Kidney tubule cell (primary cell): ENCODE data around the gene LILRA2.
"Not testable (repeated sequence)": the region's sequence is repeated elsewhere in the genome, so short reads cannot be mapped to it uniquely, and the experiment has no call there.

Experiments
- DNase-seq: peaks from one replicate; pipeline ENCODE4 v3.0.0-alpha.2; 2018; ENCODE audit warnings: low spot score

The LILRA2 gene

DNA sequence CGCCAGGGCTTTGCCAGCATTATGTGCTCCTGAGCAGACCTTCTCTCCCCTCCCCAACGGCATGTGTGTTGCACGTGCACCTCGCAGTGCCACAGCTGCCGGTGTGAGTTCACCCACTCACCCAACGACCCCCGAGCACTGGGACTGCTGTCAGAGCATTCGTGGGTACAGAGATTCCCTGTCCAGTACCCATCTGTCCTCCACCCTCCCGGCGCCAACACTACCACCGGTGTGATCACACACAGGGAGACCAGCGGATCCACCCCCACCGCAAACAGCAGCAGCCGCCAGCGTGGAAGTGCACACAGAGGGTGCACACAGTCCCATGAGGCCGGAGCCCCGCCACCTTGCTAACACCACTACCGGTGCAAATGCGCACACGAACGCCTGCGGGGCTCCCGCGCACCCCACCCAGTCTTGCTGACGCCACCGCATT lies 35.8 kb downstream of the LILRA2 start:
- no peak for DNase-seq

- no peak for DNase-seq
Observed at GRCh38 chr19:54612428-54612827, 38.8 kb downstream of the LILRA2 start.

GRCh38 chr19:54614726-54615125 lies 41.1 kb downstream of the LILRA2 start:
- DNase-seq: no peak

DNA sequence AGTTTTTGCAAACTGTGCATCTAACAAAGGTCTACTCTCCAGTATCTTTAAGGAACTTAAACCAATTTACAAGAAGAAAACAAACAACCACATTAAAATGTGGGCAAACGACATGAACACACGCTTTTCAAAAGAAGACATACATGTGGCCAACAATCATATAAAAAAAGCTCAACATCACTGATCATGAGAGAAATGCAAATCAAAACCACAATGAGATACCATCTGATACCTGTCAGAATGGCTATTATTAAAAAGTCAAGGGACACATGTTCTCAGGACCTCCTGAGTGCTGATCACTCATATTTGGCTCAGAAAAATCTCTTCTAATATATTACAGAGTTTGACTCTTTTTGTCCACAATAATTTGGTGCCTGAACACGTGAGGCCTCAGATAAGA lies 42.5 kb downstream of the LILRA2 start:
- no peak for DNase-seq

GRCh38 chr19:54616821-54617560 lies 43.4 kb downstream of the LILRA2 start:
- no peak for DNase-seq

- DNase-seq: no peak
Observed at GRCh38 chr19:54620464-54620863, 46.9 kb downstream of the LILRA2 start.

DNA sequence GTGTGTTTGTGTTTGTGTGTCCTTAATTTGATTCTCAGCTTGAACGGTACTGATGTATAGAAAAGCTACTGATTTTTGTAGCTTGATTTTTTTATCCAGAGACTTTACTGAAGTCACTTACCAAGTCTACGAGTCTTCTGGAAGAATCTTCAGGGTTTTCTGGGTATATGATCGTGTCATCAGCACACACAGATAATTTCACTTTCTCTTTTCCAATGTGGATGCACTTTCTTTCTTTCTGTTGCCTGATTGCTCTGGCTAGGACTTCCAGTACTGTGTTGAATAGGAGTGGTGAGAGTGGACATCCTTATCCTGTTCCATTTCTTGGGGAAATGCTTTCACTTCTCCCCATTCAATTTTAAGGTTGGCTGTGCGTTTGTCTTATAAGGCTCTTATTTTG lies 48.8 kb downstream of the LILRA2 start:
- no peak for DNase-seq

DNA sequence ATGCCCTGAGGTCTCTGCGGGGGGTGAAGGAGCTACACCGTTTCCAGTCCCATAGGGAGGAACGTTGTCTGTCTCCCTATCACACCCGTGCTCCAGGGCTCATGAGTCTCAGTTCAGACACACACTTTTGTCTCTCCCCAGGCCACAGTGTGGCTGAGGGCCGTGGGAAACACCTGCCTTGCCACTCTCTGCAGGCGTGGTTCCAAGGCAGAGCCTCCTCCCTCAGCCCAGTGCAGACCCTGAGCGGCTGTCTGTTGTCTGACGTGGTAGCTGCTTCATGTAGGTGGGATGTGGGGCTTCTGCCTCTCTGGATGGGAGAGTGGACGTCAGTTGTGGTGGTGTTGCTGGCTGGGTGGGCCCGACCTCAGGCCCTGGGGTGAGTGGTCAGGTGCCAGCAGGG lies 50.6 kb downstream of the LILRA2 start:
- DNase-seq: not testable (repeated sequence)

DNA sequence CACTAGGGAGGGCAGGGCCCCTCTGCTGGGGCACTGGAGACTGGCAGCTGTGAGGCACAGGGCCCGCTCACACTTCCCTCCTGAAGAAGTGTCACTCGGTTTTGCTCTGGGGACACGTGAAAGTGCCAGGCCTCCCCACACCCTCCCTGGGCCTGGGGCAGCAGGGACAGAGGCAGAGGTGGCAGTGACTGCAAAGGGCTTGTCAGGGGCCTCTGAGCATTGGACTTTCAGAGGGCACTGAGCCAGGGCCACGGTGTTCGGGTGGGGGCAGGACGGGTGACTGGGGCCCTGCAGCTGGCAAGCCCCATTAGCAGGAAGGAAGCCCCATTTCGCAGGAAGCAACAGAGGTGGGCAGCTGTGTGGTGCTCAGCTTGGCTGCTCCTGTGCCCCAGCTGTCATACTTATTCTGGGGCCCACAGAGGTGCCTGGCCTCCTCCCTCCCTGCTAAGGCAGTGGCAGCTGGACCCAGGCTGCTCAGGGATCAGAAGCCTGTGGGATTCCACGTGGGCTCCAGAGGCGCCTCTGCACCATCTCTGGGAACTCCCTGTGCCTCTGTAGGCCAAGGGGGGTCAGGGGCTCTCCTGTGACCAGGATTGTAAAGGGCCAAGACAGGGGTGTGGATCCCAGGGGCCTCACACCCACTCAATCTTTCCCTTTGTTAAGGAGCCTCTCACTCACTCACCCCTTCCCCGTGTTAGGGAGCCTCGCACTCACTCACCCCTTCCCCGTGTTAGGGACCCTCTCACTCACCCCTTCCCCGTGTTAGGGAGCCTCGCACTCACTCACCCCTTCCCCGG lies 51.5 kb downstream of the LILRA2 start:
- not testable (repeated sequence) for DNase-seq

GRCh38 chr19:54626757-54627156 lies 53.2 kb downstream of the LILRA2 start:
- DNase-seq: no peak

- not testable (repeated sequence) for DNase-seq
Observed at GRCh38 chr19:54627912-54628311, 54.3 kb downstream of the LILRA2 start.

- DNase-seq: not testable (repeated sequence)
Observed at GRCh38 chr19:54630262-54630661, 56.7 kb downstream of the LILRA2 start, which contains the start of gene LILRB1. TSS of gene LILRB1 (plus strand) at chr19:54630484. CDS start at chr19:54631074, 590 bp downstream.

DNA sequence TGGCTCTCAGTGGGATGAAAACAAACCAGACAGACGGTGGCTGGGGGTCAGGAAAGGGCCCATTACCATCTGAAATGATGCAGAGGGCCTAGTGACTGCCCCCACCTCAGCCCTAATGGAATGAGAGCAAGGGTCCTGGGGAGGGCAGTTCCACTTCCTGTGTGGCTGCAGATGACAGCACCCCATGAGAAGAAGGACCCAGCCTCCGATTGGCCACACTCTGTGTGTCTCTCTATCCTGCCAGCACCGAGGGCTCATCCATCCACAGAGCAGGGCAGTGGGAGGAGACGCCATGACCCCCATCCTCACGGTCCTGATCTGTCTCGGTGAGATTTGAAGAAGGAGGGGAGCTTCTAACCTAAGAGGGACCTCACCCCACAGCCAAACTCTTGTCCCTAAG lies 57.2 kb downstream of the LILRA2 start:
- DNase-seq: no peak

GRCh38 chr19:54631489-54632337 lies 58.1 kb downstream of the LILRA2 start:
- not testable (repeated sequence) for DNase-seq

GRCh38 chr19:54632517-54632916 lies 58.9 kb downstream of the LILRA2 start:
- not testable (repeated sequence) for DNase-seq

GRCh38 chr19:54633401-54633800 lies 59.8 kb downstream of the LILRA2 start:
- no peak for DNase-seq

DNA sequence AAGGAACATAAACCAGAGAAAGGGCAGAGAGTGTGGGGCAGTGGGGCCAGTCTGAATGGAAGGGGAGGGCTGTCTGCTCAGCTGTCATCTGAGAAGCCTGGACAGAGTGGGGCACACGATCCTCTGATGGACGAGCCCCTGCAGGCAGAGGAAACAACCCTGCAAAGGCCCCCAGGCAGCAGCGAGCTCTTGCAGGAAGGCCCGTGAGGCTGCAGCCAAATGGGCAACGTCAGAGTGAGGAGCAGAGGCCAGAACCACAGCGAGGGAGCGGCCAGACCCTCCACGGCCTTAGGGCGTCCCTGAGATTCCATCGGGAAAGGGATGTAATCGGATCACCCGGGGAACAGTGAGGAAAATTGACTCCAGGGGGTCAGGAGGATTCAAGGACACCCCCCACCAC lies 62.5 kb downstream of the LILRA2 start:
- not testable (repeated sequence) for DNase-seq

- DNase-seq: no peak
Observed at GRCh38 chr19:54638683-54639082, 65.1 kb downstream of the LILRA2 start.
